Astrocyte of the cerebellum (primary cell): ENCODE data around the gene CGRRF1.

Experiments used
- DNase-seq: peaks from one replicate; pipeline ENCODE4 v3.0.0-alpha.2; 2011; ENCODE audit warnings: low read depth
- H3K4me3 ChIP-seq: 2 replicates; pipeline ENCODE4 v1.5.1; 2011; ENCODE audit warnings: mild to moderate bottlenecking, low read depth, low read length, moderate library complexity
- in situ Hi-C: cut with HindIII; loops from 2 replicates; pipeline ENCODE4 v1.10.0; 2017; ENCODE audit warnings: low sequenced_read_pairs
- TF ChIP-seq, protein P1 (sequence below): IDR thresholded peaks from 2 replicates; pipeline ENCODE4 v1.5.1; 2012; ENCODE audit warnings: low read length, low read depth, moderate library complexity, mild to moderate bottlenecking; ENCODE audit errors: missing control alignments

The CGRRF1 gene

DNA sequence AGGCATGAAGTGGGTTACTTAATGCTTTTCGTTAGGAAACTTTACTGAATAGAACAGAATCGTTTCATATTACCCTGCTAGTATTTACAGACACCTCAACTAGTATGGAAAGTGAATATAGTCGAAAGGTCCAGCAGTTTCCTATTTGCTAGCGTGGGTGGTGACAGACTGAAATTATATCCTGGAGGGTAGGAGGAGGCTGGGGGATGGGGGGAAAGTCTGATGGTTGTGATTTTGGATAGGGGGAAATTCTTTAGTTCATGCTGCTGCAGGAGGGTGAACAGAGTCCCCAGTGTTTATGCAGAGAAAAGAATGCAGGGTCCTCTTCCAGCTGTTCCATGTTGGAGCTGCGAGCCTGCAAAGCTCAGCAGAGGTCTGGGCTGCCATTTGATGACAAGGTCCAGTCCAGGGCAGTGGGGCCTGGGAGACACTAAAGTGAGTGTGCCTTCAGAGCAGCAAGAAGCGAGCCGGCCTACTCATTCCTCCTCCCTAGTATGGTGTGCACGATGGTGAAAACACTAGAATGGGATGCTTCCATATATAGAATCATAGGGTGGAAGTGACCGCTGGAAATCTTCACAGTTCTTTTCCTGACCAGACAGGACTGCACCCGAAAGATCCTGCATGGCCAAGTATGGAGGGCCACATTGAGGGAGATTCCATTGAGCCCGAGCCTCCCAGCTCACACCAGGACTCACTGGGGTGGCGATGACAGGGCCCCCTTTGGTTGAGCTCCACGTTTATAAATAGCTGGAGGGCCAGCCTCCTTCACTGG is 59.3 kb downstream of the CGRRF1 start:
- in situ Hi-C loops: loop anchor here (5.0 kb wide), 1 partner anchor 83 kb away; no protein-coding TSS in a partner anchor
- no peak for DNase-seq
- peak overlapping the region; percentile 74 for H3K4me3 ChIP-seq
- TF ChIP-seq, protein P1, sequence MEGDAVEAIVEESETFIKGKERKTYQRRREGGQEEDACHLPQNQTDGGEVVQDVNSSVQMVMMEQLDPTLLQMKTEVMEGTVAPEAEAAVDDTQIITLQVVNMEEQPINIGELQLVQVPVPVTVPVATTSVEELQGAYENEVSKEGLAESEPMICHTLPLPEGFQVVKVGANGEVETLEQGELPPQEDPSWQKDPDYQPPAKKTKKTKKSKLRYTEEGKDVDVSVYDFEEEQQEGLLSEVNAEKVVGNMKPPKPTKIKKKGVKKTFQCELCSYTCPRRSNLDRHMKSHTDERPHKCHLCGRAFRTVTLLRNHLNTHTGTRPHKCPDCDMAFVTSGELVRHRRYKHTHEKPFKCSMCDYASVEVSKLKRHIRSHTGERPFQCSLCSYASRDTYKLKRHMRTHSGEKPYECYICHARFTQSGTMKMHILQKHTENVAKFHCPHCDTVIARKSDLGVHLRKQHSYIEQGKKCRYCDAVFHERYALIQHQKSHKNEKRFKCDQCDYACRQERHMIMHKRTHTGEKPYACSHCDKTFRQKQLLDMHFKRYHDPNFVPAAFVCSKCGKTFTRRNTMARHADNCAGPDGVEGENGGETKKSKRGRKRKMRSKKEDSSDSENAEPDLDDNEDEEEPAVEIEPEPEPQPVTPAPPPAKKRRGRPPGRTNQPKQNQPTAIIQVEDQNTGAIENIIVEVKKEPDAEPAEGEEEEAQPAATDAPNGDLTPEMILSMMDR: no peak

DNA sequence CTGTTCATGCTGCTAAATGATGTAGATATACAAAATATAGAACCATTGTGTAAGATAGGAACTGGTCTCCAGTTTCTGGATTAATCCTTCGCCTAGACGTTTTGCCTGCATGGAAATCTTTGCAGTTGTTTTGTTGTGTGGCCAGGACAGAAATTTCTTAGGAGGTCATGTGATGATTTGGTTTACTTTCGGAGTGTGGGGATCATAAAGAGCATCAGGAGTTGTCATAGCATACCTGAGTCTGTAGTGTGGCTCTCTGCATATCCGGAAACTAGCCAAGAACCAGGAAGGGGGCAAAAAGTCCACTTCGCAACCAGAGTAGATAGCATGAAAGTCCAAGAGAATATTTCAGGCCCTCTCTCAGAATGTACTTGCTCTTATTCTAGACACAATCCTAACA is 60.3 kb downstream of the CGRRF1 start:
- DNase-seq: no peak
- peak overlapping the region; percentile 12 for H3K4me3 ChIP-seq
- in situ Hi-C loops: no loop called here
- TF ChIP-seq, protein P1: no peak

- H3K4me3 ChIP-seq: peak overlapping the region; percentile 12
- in situ Hi-C loops: no loop called here
- TF ChIP-seq, protein P1: no peak
- DNase-seq: peak; percentile 40
Measured at GRCh38 chr14:54570631-54571415, 61.1 kb downstream of the CGRRF1 start.

DNA sequence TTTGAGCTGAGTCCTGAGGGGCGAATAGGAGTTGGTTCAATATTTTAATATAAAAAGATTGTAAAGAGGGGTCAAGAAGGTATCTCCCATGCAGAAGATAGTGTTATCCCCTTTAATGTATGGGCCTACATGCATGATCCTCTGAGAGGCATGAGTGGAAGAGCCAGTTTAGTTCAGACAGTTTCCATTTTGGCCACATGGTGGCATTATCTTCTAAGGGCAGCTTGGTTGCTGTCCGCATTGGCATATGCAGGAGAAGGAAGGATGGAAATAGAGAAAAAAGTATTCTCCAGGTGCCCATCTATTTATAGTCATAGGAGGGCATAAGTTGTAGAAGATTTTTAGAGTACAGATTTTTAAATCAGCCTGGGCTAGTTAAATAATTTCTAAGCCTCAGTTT is 62.6 kb downstream of the CGRRF1 start:
- DNase-seq: no peak
- no peak overlapping the region for H3K4me3 ChIP-seq
- in situ Hi-C loops: no loop called here
- TF ChIP-seq, protein P1: peak; percentile 37

DNA sequence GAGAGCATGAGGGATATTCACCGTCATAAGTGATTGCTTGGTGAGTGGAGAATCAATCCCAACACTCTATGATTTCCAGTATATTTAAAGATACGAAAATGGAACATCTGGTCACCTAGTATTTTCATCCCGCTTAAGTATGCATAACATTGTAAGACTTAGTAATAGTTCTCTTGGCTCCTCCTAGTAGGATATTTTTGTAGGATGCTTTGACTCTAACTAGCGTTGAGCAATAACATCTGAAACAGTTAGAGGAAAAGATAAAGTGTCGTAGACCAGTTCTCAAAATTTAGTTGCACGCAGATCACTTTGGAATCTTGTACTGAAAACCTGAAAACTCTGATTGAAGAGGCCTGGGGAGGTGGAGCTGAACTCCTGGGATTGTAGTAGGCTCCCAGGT is 64.8 kb downstream of the CGRRF1 start:
- in situ Hi-C loops: no loop called here
- TF ChIP-seq, protein P1: no peak
- H3K4me3 ChIP-seq: no peak overlapping the region
- no peak for DNase-seq

DNA sequence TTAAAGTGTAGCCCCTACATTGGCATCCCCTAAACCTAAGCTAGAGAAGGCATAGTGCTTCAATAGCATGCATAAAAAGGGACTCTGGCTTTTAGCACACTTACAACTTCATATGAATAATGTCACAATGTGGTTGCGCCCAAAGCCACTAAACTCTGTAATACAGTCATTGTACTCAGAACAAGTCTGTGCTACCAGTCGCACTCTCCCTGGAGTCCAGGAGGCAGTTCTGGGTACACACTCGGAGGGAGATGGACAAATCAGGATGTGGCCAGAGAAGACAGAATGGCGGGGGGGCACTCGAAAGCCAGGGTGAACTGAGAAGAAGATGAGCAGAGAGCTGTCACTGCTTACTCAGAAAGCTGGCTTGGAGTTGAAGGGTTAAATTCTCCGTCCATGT is 67.8 kb downstream of the CGRRF1 start:
- H3K4me3 ChIP-seq: no peak overlapping the region
- TF ChIP-seq, protein P1: no peak
- DNase-seq: no peak
- in situ Hi-C loops: no loop called here
